ENCODE data around the gene CHD5.

CHD5 gene

GRCh38 chr1:6150006-6150938, 29.8 kb downstream of the CHD5 start:
- TF ChIP-seq POU2F2 (IDR thresholded peaks at IDR 0.05; ENCODE audit: low read depth, low read length) (no peak), POLR2A (IDR thresholded peaks at IDR 0.05; ENCODE audit: low read depth, low read length) (no peak), PAX5 (IDR thresholded peaks at IDR 0.05; ENCODE audit: insufficient read depth, low read length, severe bottlenecking) (no peak), POLR2AphosphoS5 (IDR thresholded peaks at IDR 0.05; ENCODE audit: low read depth, low read length) (no peak), SPI1 (IDR thresholded peaks at IDR 0.05; ENCODE audit: low read depth, low read length) (no peak), TAF1 (IDR thresholded peaks at IDR 0.05; ENCODE audit: low read depth, low read length) (no peak)
- no peak for FAIRE-seq
- no peak for DNase-seq (ENCODE audit: insufficient read length, low spot score)

DNA sequence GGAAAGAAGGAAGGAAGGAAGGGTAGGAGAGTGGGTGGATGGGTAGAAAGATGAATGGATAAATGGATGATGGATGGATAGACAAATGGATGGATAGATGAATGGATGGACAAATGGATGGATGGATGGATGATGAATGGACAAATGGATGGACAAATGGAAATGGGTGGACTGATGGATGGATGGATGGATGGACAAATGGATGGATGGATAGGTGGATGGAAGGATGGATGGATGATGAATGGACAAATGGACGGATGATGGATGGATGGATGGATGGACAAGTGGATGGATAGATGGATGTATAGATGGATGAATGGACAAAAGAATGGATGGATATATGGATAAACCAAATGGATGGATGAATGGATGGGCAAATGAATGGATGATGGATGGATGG, 30.5 kb downstream of the CHD5 start:
- TF ChIP-seq POLR2AphosphoS5 (IDR thresholded peaks at IDR 0.05; ENCODE audit: low read depth, low read length) (no peak), POU2F2 (IDR thresholded peaks at IDR 0.05; ENCODE audit: low read depth, low read length) (no peak), SPI1 (IDR thresholded peaks at IDR 0.05; ENCODE audit: low read depth, low read length) (no peak)
- DNase-seq (ENCODE audit: insufficient read length, low spot score), result no peak
- no peak for FAIRE-seq

DNA sequence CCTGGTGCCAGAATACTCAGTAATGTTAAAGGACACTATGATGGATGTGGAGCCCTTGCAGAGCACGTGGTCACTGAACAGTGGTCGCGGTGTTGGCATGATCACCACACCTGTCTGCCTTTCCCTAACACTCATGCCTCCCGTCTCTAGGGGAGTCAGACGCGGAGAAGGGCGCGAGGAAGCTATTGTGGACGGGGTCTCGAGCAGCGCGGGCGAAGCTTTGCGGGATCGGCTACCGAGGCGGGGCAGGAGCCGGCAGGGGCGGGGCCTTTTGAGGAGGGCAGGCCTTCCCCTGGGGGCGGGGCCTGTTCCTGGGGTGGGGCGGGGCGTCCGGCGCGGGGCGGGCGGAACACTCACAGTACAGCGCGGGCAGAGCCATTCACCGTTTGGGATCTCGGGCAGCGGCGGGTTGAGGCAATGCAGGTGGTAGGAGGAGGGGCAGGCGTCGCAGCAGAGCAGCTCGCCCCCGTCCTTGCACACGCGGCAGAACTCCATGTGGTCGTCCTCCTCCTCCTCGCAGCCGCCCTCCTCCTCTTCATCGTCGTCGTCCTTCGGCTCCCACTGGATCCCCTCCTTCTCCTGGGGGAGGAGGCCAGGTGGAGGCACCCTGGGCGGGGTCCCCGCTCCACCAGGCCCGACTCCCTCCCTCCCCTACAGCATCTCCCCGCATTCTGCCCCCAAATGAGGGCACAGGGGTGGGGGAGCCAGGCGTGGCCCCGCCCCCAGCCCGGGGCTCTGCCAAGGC, 31.5 kb downstream of the CHD5 start:
- DNase-seq (ENCODE audit: insufficient read length, low spot score), result peak; percentile 57
- no peak for TF ChIP-seq POU2F2 (IDR thresholded peaks at IDR 0.05; ENCODE audit: low read depth, low read length)
- no peak for TF ChIP-seq POLR2AphosphoS5 (IDR thresholded peaks at IDR 0.05; ENCODE audit: low read depth, low read length)
- TF ChIP-seq POLR2A (IDR thresholded peaks at IDR 0.05; ENCODE audit: low read depth, low read length), result no peak
- no peak for TF ChIP-seq SPI1 (IDR thresholded peaks at IDR 0.05; ENCODE audit: low read depth, low read length)
- TF ChIP-seq TAF1 (IDR thresholded peaks at IDR 0.05; ENCODE audit: low read depth, low read length), result no peak
- no peak for TF ChIP-seq PAX5 (IDR thresholded peaks at IDR 0.05; ENCODE audit: insufficient read depth, low read length, severe bottlenecking)
- no peak for FAIRE-seq

- TF ChIP-seq TAF1 (IDR thresholded peaks at IDR 0.05; ENCODE audit: low read depth, low read length) (no peak), POU2F2 (IDR thresholded peaks at IDR 0.05; ENCODE audit: low read depth, low read length) (no peak), POLR2AphosphoS5 (IDR thresholded peaks at IDR 0.05; ENCODE audit: low read depth, low read length) (no peak), PAX5 (IDR thresholded peaks at IDR 0.05; ENCODE audit: insufficient read depth, low read length, severe bottlenecking) (no peak), SPI1 (IDR thresholded peaks at IDR 0.05; ENCODE audit: low read depth, low read length) (no peak), POLR2A (IDR thresholded peaks at IDR 0.05; ENCODE audit: low read depth, low read length) (no peak)
- FAIRE-seq, result no peak
- no peak for DNase-seq (ENCODE audit: insufficient read length, low spot score)
These were observed 34.2 kb downstream of the CHD5 start for GRCh38 chr1:6145864-6146410.

- DNase-seq (ENCODE audit: insufficient read length, low spot score), result no peak
- no peak for TF ChIP-seq PAX5 (IDR thresholded peaks at IDR 0.05; ENCODE audit: insufficient read depth, low read length, severe bottlenecking)
- FAIRE-seq, result no peak
These were observed 34.7 kb downstream of the CHD5 start for GRCh38 chr1:6145396-6145750.

GRCh38 chr1:6144647-6145395, 35.3 kb downstream of the CHD5 start:
- no peak for TF ChIP-seq TAF1 (IDR thresholded peaks at IDR 0.05; ENCODE audit: low read depth, low read length)
- no peak for TF ChIP-seq POLR2AphosphoS5 (IDR thresholded peaks at IDR 0.05; ENCODE audit: low read depth, low read length)
- TF ChIP-seq PAX5 (IDR thresholded peaks at IDR 0.05; ENCODE audit: insufficient read depth, low read length, severe bottlenecking), result no peak
- TF ChIP-seq POLR2A (IDR thresholded peaks at IDR 0.05; ENCODE audit: low read depth, low read length), result no peak
- TF ChIP-seq POU2F2 (IDR thresholded peaks at IDR 0.05; ENCODE audit: low read depth, low read length), result no peak
- no peak for TF ChIP-seq SPI1 (IDR thresholded peaks at IDR 0.05; ENCODE audit: low read depth, low read length)
- FAIRE-seq, result no peak
- DNase-seq (ENCODE audit: insufficient read length, low spot score), result no peak

GRCh38 chr1:6144175-6144574, 35.9 kb downstream of the CHD5 start:
- no peak for FAIRE-seq
- TF ChIP-seq POU2F2 (IDR thresholded peaks at IDR 0.05; ENCODE audit: low read depth, low read length), result no peak
- no peak for TF ChIP-seq POLR2A (IDR thresholded peaks at IDR 0.05; ENCODE audit: low read depth, low read length)
- no peak for TF ChIP-seq SPI1 (IDR thresholded peaks at IDR 0.05; ENCODE audit: low read depth, low read length)
- TF ChIP-seq TAF1 (IDR thresholded peaks at IDR 0.05; ENCODE audit: low read depth, low read length), result no peak
- TF ChIP-seq POLR2AphosphoS5 (IDR thresholded peaks at IDR 0.05; ENCODE audit: low read depth, low read length), result no peak
- TF ChIP-seq PAX5 (IDR thresholded peaks at IDR 0.05; ENCODE audit: insufficient read depth, low read length, severe bottlenecking), result no peak

DNA sequence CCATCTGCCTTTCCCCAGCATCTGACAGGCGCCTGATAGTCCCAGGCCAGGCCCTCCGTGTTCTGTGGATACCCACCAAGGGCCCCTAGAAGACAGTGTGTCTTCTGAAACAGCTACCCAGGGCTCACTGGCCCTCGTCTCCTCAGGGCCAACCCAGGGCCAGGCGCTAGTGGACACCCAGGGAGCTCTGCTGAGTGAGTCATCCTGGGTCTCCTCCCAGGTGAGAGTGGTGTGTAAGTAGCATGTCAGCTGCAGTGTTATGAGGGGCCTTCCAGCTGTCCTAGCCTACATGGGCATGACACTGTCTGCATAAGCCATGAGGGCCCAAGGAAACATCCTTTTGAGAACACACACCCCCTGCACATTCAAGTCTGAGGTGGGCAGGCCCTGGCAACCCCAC, 36.7 kb downstream of the CHD5 start:
- TF ChIP-seq POLR2AphosphoS5 (IDR thresholded peaks at IDR 0.05; ENCODE audit: low read depth, low read length), result no peak
- TF ChIP-seq TAF1 (IDR thresholded peaks at IDR 0.05; ENCODE audit: low read depth, low read length), result no peak
- TF ChIP-seq PAX5 (IDR thresholded peaks at IDR 0.05; ENCODE audit: insufficient read depth, low read length, severe bottlenecking), result no peak
- TF ChIP-seq POU2F2 (IDR thresholded peaks at IDR 0.05; ENCODE audit: low read depth, low read length), result no peak
- DNase-seq (ENCODE audit: insufficient read length, low spot score), result no peak
- FAIRE-seq, result no peak

More at GRCh38 chr1:6144175-6144574, 35.9 kb downstream of the CHD5 start:
- no peak for DNase-seq (ENCODE audit: insufficient read length, low spot score)

DNA sequence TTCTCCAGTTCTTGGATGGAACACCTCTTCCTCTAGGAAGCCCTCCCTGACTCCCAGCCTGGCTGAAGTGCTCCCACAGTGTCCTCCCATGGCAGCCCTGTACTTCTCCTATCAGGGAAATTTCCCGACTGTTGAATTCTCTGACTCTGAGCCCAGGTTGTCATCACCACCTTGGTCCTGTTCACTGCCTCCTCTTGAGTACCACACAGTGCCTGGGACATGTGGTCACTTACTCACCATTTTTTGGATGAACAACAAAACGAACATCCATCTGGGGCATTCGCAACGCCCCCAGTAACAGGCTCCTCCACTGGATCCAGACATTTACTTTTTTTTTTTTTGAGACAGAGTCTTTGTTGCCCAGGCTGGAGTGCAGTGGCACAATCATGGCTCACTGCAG, 37.4 kb downstream of the CHD5 start:
- no peak for FAIRE-seq

More for the DNA sequence above, 37.4 kb downstream of the CHD5 start:
- no peak for DNase-seq (ENCODE audit: insufficient read length, low spot score)
- TF ChIP-seq SPI1 (IDR thresholded peaks at IDR 0.05; ENCODE audit: low read depth, low read length), result no peak
- TF ChIP-seq POU2F2 (IDR thresholded peaks at IDR 0.05; ENCODE audit: low read depth, low read length), result no peak

Measured in GM12891 (cell line).